GM12872 (cell line): ENCODE results near the gene B4GALNT2.

Experiments
- CTCF ChIP-seq: IDR thresholded peaks from 3 replicates; pipeline ENCODE4 v1.5.1; 2011; ENCODE audit warnings: low read depth, mild to moderate bottlenecking, low read length, moderate library complexity; ENCODE audit not compliant: insufficient read depth

The B4GALNT2 gene

GRCh38 chr17:49180998-49181635 is 48.5 kb downstream of the B4GALNT2 start:
- TF ChIP-seq CTCF, result no peak

GRCh38 chr17:49183341-49183740 is 50.8 kb downstream of the B4GALNT2 start:
- no peak for TF ChIP-seq CTCF

DNA sequence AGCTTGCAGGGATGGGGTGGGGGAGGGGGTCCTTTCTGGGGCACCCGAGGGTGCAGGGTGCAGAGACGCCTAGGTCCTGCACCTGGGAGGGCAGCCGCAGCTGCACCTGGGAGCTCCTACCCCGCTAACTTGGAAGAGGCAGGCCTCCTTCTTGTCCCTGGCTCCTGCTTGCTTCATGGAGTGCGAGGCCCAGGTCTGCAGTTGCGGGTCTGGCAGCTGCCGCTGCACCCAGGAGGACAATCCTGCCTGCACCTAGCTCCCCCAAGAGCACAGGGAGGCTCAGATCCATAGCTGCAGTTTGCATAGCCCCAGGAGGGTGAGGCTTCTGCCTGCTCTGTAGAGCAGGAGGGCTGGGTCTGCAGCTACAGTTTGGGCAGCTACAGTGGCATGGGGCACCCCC is 51.2 kb downstream of the B4GALNT2 start:
- TF ChIP-seq CTCF, result no peak

DNA sequence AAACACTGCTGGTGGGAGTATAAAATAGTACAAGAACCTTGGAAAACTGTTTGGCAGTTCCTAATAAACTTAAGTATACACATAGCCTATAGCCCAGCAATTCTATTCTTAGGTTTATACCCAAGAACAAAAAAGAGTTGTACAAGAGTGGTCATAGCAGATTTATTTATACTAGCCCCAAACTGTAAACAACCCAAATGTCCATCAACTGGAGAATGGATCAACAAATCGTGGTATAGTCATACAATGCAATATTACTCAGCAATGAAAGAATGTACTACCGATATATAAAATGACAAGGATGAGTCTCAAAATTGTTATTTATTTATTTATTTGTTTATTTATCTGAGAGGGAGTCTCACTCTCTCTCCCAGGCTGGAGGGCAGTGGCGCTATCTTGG is 54.7 kb downstream of the B4GALNT2 start:
- no peak for TF ChIP-seq CTCF

DNA sequence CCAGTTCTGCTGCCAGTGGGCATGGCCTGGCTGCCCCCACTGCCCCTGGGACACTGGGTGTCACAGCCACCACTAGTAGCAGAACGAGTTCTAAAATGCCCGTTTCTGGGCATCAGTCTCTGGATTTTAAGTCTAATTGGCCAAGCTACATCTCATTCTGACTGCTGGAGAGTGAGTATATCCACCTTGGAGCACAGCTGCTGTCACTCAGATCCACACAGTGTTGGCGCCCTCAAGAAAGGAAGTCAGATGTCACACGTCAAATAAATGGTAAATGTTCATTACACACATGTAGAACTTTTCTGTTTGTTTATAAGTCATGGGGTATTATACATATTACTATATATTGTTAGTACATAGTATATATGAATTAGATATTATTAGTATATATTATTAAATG is 58.4 kb downstream of the B4GALNT2 start:
- no peak for TF ChIP-seq CTCF

DNA sequence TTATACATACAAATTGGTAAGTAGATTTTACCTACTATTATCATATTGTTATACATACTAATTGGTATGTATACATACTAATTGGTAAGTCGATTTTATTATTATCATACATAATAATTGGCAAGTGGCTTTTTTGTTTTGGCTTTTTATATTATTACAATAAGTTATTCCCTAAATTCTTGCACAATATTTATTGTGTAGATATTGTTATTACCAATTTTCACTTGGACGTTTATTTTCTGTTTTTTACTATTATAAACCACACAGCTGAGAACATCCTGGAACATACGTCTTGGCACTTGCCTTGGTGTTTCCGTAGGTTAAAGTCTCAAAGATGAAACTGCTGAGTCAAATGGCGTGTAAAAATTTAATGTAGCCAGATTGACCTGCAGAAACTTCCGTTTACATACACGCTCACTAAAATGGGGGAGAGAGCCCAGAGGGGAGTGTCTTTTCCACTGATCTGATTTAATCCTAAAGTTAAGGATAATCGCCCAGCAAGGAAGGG is 58.9 kb downstream of the B4GALNT2 start:
- TF ChIP-seq CTCF, result no peak

GRCh38 chr17:49191917-49192741 is 59.6 kb downstream of the B4GALNT2 start:
- TF ChIP-seq CTCF, result peak; percentile 56; the same call in 2 of the 3 replicates
